ENCODE measurements around the gene SPATS2.

Gene SPATS2

DNA sequence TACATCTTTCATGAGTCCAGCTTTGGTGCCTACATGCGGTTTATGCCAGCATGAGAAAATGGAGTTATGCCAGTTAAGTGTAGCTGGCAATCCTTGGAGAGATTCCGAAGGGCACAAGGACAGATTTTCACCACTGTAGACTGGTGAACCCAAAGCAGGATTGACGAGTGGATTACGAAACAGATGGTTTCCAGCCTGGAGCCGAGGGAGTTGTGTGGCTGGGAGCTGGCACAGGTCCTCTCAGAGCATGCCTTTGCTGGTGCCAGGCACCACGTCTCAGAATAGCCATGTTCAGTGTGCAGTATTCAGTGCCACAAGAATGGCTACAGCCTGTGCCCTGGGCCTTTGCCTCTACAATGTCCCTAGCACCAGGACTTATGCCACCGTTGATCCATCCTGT, 184.8 kb downstream of the SPATS2 start:
- no peak overlapping the region for H3K4me3 ChIP-seq (replicated peaks; ENCODE audit: low read depth, low read length)
- DNase-seq (ENCODE audit: extremely low read depth, low read depth) = no peak
- TF ChIP-seq CTCF (IDR thresholded peaks at IDR 0.05; ENCODE audit: low read depth, low read length, missing control alignments) = no peak

- no peak for TF ChIP-seq CTCF (IDR thresholded peaks at IDR 0.05; ENCODE audit: low read depth, low read length, missing control alignments)
- H3K4me3 ChIP-seq (replicated peaks; ENCODE audit: low read depth, low read length) = no peak overlapping the region
- DNase-seq (ENCODE audit: extremely low read depth, low read depth) = no peak
Observed at GRCh38 chr12:49552425-49552824, 185.2 kb downstream of the SPATS2 start.

DNA sequence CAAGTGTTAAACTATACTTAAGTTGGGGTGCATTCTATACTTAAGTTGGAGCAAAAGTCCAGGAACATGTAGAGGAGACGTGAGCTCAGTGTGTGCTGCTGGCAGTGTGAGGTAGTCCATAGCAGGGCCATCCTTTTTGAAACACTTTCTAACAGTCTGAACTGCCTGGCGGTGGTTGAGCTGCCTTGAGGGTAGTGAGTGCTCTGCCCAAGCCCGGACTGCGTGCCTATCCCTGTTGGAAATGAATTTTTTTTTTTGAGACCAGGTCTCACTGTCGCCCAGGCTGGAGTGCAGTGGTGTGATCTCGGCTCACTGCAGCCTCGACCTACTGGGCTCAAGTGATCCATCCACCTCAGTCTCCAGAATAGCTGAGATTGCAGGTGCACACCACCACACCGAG, 185.6 kb downstream of the SPATS2 start:
- TF ChIP-seq CTCF (IDR thresholded peaks at IDR 0.05; ENCODE audit: low read depth, low read length, missing control alignments) = no peak

GRCh38 chr12:49553512-49554088, 186.3 kb downstream of the SPATS2 start:
- peak; percentile 38 for TF ChIP-seq CTCF (IDR thresholded peaks at IDR 0.05; ENCODE audit: low read depth, low read length, missing control alignments)
- no peak overlapping the region for H3K4me3 ChIP-seq (replicated peaks; ENCODE audit: low read depth, low read length)
- DNase-seq (ENCODE audit: extremely low read depth, low read depth) = no peak

More for the DNA sequence above, 185.6 kb downstream of the SPATS2 start:
- DNase-seq (ENCODE audit: extremely low read depth, low read depth) = no peak
- H3K4me3 ChIP-seq (replicated peaks; ENCODE audit: low read depth, low read length) = no peak overlapping the region

DNA sequence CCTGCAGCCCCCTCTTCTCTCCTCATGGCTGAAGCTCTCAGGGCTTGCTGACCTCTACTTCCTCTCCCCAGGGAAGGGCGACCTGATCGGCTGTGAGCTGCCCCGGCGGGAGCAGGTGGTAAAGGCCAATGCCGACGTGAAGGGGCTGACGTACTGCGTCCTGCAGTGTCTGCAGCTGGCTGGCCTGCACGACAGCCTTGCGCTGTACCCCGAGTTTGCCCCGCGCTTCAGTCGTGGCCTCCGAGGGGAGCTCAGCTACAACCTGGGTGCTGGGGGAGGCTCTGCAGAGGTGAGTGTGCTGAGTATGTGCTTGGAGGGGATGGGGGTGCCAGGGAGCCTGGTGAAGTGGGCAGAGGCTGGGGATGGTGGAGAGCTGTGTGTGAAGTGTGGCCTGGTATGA, 187.0 kb downstream of the SPATS2 start:
- no peak overlapping the region for H3K4me3 ChIP-seq (replicated peaks; ENCODE audit: low read depth, low read length)
- TF ChIP-seq CTCF (IDR thresholded peaks at IDR 0.05; ENCODE audit: low read depth, low read length, missing control alignments) = no peak
- DNase-seq (ENCODE audit: extremely low read depth, low read depth) = no peak

GRCh38 chr12:49555631-49556390, 188.5 kb downstream of the SPATS2 start:
- H3K4me3 ChIP-seq (replicated peaks; ENCODE audit: low read depth, low read length) = no peak overlapping the region
- no peak for TF ChIP-seq CTCF (IDR thresholded peaks at IDR 0.05; ENCODE audit: low read depth, low read length, missing control alignments)
- no peak for DNase-seq (ENCODE audit: extremely low read depth, low read depth)

Data from HFF-Myc (cell line).